ENCODE measurements around the gene ITGB5. TPM values are rescaled to one million over a fixed set of nuclear protein-coding genes. Genes with fewer than 3 reads are reported as not detected.

ITGB5 gene
- total RNA-seq, 1 experiment from 2014 or later = 414 TPM

DNA sequence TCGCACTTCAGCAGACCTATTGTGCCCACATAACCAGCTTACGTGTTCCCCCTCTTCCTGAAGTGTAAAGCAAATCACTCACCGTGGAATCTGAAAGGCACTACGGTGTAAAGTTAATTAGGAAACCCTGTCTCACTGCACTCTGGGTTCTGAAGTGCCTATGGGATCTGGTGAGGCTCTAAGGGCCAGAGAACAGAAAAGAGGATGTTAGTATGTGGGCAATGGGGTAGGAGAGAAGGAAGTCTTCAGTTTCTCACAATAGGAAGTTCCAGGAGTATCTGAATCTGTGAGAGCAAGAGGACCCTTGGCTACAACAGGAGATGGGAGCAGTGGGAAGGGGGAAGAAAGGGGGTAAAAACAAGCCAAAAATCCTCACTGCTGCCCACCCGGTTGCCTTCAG, 71.4 kb downstream of the ITGB5 start:
- DNase-seq (ENCODE audit: low spot score) = no peak

DNA sequence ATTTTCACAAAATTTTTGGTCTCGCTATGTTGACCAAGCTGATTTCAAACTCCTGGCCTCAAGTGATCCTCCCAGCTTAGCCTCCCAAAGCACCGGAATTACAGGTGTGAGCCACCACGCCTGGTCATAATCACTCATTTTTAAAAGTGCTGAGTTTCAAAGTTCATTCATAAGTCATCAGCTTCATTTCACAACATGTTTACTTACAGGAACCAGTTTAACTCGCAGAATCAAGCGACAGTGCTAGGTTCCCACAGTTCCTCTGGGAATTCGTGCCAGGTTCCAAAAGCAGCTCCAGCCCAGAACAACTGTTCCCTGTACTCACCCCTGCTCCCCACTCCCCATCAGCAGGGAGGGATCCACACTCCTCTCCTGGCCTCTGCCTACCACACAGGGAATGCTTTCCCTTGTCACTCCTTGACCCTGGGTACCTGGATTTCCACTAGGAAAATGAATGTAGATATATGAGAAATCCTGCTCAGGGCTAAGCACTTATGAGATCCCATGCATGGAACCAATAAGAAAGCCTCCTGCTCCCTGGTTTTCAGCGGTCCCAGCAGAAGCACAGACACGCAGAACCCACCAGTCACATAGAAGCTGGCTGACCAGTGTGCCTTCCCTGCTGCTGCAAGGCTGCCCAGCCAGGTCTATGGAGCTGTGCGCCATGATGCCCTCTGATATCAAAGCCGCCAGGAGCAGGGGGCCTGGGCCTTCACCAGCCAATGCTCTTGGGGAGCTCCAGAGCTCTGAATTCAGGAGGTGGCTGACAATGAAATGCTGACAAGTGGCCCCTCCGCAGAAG, 72.3 kb downstream of the ITGB5 start:
- peak; percentile 82 for DNase-seq (ENCODE audit: low spot score)

DNA sequence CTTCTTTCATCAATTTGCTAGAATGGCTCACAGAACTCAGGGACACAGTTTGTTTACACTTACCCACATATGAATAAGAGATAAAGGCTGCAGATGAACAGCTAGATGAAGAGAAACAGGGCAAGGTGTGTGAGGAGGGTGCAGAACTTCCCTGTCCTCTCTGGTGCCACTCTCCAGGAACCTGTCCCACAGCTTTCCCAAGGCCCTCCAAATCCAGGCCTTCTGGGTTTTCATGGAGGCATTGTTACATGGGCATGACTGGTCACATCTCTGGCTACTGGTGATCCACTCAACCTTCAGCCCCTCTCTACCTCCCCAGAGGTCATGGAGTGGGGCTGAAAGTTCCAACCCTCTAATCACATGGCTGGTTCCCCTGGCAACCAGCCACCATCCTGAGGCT, 73.6 kb downstream of the ITGB5 start:
- peak; percentile 46 for DNase-seq (ENCODE audit: low spot score)

DNA sequence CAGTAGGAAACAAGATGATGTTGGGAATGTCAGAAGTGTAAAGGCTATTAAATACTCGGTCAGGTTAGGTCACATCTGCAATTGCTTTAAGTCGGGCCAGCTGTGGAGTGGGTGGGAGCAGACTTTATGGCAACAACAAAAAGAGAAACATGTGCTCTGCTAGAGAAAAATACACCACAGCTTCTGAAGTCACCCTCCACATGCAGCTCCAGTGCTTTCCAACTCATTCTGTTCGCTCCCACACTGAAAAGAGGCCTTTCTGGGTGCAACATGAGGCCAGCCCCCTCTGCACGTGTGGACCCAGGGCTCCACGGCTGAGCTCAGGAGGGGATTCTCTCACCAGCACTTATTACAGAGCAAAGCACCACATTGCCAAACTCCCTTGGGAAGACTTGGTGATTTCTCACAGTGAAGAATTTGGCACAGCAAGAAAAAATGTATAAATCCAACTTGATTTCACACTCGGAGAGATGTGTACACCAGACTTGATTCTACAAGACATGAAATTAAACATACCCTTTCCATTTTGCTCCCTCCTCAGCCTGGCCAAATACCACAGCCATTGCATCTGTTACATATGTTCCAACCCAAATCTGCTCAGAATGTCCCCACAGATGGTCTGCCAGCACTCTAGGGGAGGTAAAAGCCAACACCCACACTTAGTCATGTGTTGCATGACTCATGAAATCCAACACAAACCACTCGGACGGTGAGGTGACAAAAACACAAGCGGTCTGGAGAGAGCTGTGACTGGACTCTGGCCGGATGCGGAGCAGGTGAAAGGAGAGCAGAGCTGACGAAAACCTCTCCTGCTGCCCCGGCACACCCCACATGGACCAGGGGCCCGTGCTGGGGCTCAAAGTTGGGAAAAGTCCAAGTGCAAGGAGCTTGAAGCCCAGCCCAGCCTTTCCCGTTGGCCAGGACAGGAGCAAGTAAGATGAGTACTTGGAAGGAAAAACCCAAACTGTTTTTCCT, 74.6 kb downstream of the ITGB5 start:
- peak; percentile 80 for DNase-seq (ENCODE audit: low spot score)

DNA sequence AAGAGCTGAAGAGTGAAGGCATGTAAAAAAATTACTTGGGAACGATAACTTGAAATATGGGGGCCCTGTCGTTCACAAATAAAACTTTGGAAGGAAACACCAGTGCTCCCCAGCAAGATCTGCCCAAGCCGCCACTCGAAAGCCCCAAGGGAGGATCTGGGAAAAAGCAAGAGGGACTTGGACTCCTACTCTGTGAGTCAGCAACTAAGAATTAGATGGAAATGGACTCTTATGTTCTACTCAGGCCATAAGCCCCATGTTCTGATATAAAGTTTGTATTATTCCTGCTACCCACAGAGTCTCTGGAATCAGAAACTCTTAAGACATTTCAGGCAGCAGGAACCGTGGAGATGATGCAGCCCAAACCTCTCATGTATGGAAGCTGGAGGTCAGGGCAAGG, 75.7 kb downstream of the ITGB5 start:
- DNase-seq (ENCODE audit: low spot score) = no peak

DNA sequence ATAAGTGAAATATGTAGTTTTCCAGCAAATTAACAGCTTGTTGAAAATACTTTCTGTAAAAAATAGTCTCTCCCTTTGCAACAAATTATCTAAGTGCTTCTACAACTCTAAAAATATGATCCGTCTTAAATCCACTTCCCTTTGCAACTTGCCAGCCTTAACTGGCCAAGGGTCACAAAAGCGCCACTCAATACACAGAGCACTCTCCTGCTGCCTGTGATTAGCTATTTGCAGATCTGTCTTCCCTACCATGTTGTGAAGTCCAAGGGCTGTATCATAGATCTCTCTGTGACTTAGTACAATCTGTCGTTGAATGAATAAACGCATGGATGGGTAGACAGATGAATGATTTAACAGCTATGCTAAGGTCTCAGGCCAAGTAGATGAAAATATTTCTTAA, 76.2 kb downstream of the ITGB5 start:
- DNase-seq (ENCODE audit: low spot score) = no peak

DNA sequence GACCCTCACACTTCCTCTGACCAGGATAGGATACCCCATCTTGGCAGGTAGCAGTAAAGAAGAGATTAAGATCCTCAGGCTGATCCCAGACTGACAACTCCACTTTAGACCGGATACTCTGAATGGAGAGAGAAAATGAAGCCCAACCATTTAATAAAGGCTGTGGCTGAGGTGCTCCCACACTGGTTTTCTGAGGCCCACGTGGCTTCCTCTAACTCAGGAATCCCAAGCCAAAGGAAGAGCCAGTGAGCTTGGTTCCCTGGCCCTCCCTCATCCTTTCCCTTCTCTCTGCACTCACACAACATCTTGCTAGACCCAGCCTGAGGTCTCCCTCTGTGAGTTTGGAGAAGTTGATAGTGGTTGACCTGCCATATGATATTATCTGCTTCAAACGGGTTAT, 78.1 kb downstream of the ITGB5 start:
- DNase-seq (ENCODE audit: low spot score) = no peak

DNA sequence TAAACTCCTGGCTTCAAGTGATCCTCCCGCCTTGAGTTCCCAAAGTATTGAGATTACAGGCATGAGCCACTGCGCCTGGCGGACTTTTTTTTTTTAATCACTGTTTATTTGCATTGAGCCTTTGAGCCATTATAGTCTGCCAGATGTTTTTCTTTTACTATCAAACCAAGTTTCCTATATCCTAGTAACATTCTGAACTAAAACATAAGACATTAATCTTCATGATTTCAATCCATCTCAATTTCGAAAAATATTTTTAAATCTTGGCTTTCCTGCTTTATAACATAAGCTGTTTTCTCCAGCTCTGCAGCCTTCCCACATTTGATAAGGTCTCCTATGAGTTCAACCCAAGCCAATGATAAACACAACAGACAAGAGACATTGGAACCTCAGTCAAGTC, 81.5 kb downstream of the ITGB5 start:
- no peak for DNase-seq (ENCODE audit: low spot score)

DNA sequence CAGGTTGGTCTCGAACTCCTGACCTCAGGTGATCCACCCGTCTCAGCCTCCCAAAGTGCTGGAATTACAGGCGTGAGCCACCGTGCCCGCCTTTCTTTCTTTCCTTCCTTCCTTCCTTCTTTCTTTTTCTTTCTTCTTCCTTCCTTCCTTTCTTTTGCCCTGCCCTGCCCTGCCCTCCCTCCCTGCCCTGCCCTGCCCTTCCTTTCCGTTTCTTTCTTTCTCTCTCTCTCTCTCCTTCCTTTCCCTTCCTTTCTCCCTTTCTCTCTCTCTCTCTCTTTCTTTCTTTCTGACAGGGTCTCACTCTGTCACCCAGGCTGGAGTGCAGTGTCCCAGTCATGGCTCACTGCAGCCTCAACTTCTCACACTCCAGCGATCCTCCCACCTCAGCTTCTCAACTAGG, 82.3 kb downstream of the ITGB5 start:
- DNase-seq (ENCODE audit: low spot score) = no peak

DNA sequence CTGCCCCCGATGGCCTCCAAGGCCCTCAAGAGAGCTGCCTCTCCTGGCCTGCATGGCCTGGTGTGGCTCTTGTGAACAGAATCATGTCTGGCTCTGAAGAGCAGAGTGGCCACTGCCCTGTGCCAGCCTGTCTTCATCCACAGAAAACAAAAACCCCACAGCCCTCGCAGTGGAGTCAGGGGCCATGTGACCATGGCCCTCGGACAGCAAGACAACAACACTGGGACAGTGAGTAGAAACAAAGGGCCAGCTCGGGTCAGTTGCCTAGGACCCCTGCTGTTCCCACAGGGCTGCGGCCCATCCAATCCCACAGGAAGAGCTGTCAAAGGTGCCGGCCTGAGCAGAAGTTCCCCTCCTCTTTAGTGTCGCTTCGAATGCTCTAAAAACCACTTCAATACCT, 84.5 kb downstream of the ITGB5 start:
- no peak for DNase-seq (ENCODE audit: low spot score)

DNA sequence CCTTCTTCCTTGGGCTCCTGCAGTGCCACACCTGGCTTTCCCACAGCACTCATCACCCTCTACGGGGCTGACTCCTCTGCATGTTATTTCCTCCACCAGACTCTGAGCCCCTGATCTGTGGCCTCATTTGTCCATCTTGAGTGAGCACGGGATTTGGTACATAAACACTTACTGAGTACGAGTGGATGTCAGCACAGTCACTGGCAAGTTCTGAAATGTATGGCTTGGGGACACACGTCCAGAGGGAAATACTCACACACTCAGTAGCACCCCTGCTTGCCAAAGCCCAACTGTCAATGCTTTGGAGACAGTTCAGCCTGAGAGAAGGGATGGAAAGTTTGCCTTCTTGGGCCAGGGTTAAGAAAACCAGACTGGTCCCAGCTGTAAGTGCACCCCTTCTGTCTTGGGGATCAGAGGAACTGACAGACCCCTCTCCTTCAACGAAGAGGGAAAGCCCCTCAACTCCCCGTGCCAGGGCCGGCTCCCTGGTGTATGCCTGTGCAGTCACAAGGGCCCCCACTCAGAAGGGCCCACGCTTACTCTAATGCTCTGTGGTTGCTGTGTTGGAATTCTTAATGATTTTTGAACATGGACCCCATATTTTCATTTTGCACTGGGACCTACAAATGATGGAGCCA, 85.0 kb downstream of the ITGB5 start:
- no peak for DNase-seq (ENCODE audit: low spot score)

DNA sequence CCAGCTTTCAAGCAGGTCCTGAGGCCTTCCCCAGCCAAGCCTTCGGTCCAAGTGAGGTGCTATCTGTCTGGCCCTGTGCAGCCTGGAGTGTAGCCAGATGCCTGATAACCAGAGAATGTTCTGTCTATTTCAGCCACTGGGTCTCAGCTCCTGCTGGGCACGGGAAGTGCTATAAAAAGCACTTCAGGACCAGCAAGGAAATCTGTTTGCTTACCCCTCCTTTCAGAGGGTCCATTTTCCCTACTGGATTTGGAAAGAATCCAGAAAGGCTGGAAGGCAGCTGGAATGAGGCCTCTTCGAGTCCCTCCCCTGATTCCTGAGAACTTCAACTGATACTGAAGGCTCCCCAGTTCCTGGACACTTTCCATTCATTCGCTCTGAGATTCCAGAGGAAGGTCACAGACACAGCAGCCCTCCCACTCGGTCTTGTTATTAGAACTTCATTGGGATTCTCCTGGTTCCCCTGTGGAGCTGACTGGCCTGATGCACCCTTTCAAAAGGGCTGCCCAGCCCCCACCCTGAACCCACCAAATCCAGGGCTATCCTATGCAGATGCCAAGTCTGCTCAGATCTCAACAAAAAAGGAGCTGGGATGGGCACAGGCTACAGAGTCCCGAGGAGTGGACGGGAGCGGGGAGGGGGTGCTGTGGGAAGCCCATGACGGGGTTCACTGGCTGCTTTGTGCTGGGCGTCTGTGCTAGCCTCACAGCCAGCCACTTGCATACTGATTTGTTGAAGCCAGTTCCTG, 86.5 kb downstream of the ITGB5 start:
- no peak for DNase-seq (ENCODE audit: low spot score)

DNA sequence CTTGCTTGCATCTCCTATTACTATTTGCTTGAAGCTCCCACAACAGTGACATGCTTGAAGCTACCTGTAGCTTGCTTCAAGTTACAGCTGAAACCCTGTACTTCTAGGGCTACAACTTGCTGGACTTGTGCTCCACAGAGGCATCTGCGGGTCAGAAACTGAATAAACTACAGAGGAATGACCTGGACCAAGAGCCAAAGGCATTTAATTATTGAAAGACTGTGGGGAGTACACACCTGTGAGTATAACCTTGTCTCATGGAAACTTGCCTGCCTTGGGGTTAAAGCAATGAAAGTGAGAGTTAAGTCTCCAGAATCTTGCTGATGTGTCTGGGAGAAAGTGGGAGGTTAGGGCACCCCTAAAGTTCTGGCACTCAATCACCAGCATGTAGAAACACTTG, 87.1 kb downstream of the ITGB5 start:
- DNase-seq (ENCODE audit: low spot score) = no peak

DNA sequence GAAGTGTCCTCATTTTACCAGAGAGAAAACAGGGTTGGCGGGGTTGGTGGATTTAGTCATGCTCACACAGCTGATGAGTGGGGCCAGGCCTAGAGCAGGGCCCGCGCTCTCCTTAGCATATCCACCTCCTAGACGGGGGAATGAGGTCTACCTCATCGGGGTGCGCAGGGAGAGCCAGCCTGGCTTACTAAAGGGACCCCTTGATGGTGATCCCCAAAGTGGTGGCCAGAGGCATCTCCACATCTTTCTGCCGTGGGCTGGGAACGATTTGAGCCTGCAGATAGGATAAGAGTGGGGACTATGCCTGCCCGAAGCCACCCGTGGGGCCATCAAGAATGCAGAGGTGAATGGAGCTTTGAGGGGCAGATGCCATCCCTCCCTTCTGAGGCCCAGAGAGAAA, 87.5 kb downstream of the ITGB5 start:
- DNase-seq (ENCODE audit: low spot score) = no peak

DNA sequence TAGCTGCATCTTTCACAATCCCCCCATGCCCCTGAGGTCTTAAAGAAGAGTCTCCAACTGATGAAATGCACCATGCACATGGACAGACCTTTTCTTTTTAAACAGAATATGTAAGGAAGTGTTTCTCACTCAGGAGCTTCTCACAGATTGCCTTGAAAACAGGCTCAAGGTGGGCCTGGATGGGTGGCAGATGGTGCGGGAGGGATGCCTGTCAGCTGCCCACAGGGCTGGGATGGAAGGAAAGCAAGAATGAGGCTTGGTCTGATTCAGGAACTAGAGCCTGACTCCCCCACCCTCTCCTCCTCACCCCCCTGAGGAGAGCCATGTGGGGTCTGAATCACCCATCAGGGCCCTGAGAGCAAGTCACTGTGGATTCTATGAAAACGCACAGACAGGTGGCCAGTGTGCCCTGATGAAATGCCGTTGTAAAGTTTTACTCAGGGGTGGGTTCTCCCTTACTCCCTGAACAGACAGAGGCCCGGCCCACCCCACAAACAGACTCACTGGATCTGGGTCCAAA, 89.7 kb downstream of the ITGB5 start:
- no peak for DNase-seq (ENCODE audit: low spot score)

DNA sequence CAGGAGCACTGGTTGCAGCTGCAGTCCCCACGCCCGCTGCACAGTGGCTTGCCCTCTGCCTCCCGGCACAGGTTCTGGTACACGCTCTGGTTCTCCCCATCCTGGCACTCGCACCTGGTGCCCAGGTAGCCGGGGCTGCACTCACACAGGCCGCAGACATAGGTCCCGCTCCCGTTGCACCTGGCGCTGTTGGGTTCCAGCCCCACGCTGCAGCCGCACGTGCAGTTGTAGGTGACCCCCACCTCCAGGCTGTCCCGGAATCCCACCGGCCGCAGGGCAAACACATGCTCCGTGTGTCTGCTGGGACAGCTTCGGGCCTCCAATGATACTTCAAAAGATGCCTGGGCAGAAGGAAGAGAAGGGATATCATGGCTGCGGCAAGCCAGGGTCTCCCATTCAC, 90.7 kb downstream of the ITGB5 start:
- no peak for DNase-seq (ENCODE audit: low spot score)

DNA sequence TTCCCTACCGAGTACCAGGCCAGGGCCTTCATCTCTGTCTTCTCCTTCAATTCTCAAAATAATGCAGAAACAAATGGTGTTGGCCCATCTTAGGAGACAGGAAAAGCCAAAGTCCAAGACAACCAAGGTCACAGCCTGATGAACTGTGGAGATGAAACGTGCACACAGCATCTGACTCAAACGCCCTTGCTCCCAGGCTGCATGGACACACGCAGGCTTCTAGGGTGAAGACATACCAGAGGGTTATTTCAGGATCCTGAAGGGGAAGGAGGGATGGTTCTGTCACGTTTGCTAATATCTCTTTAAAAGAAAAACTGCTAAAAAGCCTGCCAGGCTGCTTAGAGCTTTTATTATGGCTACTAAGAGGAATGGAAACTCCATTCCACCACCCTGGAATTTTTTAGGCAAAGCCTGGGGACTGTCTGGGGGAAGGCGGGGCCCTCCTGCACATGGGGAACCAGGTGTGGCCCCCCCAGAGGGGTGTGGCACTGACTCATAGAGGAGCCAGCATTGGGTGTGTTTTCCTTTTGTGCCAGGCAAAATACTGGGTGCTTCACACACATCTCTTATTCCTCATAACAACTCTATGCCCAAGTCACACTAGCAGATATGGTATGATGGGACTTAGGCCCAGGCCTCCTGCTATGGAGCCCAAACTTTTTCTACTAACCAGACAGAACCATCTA, 94.0 kb downstream of the ITGB5 start:
- DNase-seq (ENCODE audit: low spot score) = no peak

DNA sequence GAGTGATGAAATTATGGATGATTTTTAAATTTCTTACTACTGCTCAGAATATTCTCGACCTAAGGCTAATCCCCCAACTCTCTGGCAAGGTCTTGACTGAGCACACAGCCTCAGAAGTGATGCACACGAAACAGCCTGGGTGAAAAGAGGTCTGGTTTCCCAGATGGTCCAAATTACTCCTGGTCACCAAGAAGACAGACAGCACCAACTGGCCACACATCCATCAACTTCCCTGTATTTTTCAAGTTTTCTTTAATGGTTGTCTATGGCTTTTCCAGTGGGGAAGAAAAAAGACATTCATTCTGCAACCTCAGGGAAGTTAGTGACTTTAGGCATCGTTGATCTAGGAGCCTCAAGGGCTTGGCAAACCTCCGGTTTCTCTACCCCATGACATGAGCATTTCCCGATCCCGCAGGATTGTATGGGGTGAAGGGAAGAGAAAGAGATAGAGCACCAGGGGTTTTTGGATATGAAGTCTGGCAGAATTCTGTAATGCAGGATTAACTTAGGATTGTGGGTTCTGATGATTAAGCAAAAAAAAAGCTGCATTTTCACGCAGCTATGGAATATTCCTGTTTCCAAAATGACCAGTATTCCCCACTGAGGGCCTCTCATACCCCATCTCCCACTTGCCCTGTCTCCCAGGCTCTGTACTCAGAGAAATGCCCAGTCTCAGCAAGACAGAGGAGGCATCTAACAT, 94.7 kb downstream of the ITGB5 start:
- no peak for DNase-seq (ENCODE audit: low spot score)

DNA sequence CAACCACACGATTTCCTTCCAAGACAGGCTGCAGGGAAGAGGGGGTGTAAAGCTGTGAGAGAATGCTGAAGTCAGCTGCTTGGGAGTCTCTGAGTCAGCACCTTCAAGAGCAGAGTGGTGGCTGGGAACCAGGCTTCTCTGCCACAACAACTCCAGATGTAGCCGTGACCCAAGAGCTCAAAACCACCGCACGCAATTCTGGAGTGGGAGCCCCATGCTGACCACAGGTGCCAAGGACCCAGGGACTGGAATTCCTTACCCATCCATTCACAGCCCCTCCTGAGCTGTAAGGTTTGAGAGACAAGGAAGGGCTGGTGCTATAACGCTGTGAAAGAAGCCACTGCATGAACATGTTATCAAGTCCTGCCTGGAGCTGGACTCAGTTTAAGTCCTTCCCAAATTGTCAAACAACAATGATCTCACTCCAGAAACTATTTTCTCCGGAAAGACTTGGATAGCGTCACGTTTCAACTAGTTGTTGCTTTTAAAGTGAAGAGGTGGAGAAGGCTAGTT, 95.5 kb downstream of the ITGB5 start:
- no peak for DNase-seq (ENCODE audit: low spot score)

DNA sequence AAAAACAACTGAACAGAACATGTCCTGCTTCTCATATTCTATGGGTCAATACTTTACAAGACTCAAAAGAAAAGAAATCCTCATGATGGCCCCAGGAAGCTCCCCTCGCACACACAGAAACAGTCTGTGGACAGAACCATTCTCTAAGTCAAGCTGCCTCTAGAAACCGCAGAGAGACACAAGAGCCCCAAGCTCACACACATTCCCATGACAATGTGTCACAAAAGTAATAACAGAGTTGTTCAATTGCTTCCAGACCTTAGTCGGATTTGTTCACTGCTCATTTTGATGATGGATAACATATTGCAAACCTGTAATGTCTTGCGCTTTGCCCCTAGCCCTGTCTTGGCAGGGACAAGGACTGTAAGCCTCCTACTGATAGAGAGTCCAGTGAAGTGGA, 96.0 kb downstream of the ITGB5 start:
- no peak for DNase-seq (ENCODE audit: low spot score)
